Mesodermal cell (in vitro differentiated cells): ENCODE data around the gene TMC2.
A peak's percentile ranks its signal among the peaks of the same experiment; 100 is the strongest.
"Not testable (repeated sequence)": the region's sequence is repeated elsewhere in the genome, so short reads cannot be mapped to it uniquely, and the experiment has no call there.

Experiments
- H3K27ac ChIP-seq: 2 replicates; pipeline ENCODE4 v1.7.0; 2013; ENCODE audit warnings: mild to moderate bottlenecking, low read depth, low read length, moderate library complexity; ENCODE audit not compliant: severe bottlenecking
- H3K36me3 ChIP-seq: 2 replicates; pipeline ENCODE4 v1.7.1; 2013; ENCODE audit warnings: mild to moderate bottlenecking, low read length, moderate library complexity; ENCODE audit not compliant: control insufficient read depth, insufficient read depth
- H3K4me1 ChIP-seq: one replicate; pipeline ENCODE4 v1.7.1; 2013; ENCODE audit warnings: mild to moderate bottlenecking, low read length; ENCODE audit not compliant: insufficient read depth, control insufficient read depth, poor library complexity, severe bottlenecking
- H3K4me3 ChIP-seq: 2 replicates; pipeline ENCODE4 v1.7.0; 2013; ENCODE audit warnings: low read length, control low read depth, mild to moderate bottlenecking; ENCODE audit not compliant: insufficient read depth, poor library complexity, severe bottlenecking; ENCODE audit errors: extremely low read depth
- H3K9me3 ChIP-seq: 2 replicates; pipeline ENCODE4 v1.7.1; 2013; ENCODE audit warnings: mild to moderate bottlenecking, low read length, moderate library complexity; ENCODE audit not compliant: control insufficient read depth
- WGBS, 2 experiments: methylation state at CpG; one replicate each; pipeline ENCODE4 v1.1.5; 2013; ENCODE audit warnings: missing lambda C conversion rate in 2 of 2; ENCODE audit not compliant: insufficient coverage in 2 of 2; 5-methylcytosine and 5-hydroxymethylcytosine counted together

Gene TMC2

GRCh38 chr20:2516399-2516798 lies 20.0 kb upstream of the TMC2 start:
- H3K4me3 ChIP-seq = no peak overlapping the region
- WGBS, 2 experiments = 69 to 86% methylated on average over 2 of the region's 2 CpGs
- no peak overlapping the region for H3K27ac ChIP-seq
- no peaks in the 10 kb centered on the region for H3K9me3 ChIP-seq
- H3K4me1 ChIP-seq = no peaks in the 10 kb centered on the region
- H3K36me3 ChIP-seq = no peaks in the 10 kb centered on the region

DNA sequence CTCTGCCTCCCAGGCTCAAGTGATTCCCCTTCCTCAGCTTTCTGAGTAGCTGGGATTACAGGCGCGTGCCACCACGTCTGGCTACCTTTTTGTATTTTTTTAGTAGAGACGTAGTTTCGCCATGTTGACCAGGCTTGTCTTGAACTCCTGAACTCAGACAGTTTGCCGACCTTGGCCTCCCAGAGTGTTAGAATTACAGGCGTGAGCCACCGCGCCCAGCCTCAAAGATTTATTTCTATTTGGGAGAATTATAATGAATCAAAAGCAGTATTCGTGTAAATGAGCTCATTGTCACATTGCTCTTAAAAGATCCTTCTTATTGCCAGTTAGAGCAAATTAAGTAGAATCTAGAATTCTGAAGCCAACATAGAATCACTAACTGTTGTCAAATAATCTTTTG lies 18.3 kb upstream of the TMC2 start:
- WGBS, 2 experiments = 87 to 93% methylated on average over 9 to 10 of the region's 10 CpGs
- Histone ChIP-seq H3K27ac (no peak overlapping the region), H3K36me3 (no peaks in the 10 kb centered on the region), H3K9me3 (no peaks in the 10 kb centered on the region), H3K4me1 (no peaks in the 10 kb centered on the region), H3K4me3 (no peak overlapping the region)

DNA sequence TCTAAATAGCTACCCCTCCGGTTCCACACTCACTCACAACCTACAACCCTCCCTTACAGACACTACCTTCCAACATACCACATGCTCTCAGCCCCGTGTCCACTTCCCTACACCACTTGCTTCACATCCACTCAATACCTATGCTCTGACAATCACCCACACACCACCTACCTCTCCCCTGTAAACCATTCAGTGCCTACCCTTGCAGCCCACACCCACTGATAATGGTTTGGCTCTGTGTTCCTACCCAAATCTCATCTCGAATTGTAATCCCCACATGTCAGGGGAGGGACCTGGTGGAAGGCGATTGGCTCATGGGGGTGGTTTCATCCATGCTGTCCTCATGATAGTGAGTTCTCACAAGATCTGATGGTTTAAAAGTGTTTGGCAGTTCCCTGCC lies 17.8 kb upstream of the TMC2 start:
- WGBS, 2 experiments = 86 to 91% methylated on average over 2 to 4 of the region's 4 CpGs
- H3K9me3 ChIP-seq = no peaks in the 10 kb centered on the region
- H3K4me1 ChIP-seq = no peaks in the 10 kb centered on the region
- H3K36me3 ChIP-seq = no peaks in the 10 kb centered on the region
- H3K27ac ChIP-seq = no peak overlapping the region
- no peak overlapping the region for H3K4me3 ChIP-seq

DNA sequence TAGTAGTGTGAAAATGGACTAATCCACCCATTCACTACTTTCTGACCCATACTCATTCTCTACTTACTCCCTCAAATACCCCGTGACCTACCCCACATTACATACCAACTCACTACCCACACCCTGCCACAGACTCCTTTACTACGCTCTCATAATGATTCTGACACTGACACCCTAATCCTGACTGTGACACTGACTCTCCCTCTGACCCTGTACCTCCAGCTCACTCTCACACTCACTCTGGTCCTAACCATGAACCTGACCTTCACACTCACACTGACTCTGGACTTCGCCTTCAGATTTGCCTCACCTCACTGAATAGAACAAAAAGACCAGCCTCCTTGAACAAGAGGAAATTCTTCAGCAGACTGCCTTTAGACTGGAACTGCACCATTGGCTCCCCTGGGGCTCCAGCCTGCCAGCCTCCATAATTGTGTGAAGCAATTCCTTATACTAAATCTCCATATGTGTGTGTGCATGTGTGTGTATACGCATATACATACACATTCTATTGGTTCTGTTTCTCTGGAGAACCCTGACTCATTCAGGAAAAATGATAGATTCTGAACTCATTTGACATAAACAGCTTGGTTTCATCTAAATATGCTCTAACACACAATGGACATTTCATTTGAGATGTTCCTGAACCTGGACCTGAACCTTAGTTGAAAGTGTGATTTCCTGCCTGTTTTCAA lies 17.1 kb upstream of the TMC2 start:
- no peaks in the 10 kb centered on the region for H3K36me3 ChIP-seq
- WGBS, 2 experiments = 97 to 100% methylated on average over 3 of the region's 4 CpGs
- H3K4me1 ChIP-seq = no peaks in the 10 kb centered on the region
- no peak overlapping the region for H3K27ac ChIP-seq
- no peaks in the 10 kb centered on the region for H3K9me3 ChIP-seq
- H3K4me3 ChIP-seq = no peak overlapping the region

DNA sequence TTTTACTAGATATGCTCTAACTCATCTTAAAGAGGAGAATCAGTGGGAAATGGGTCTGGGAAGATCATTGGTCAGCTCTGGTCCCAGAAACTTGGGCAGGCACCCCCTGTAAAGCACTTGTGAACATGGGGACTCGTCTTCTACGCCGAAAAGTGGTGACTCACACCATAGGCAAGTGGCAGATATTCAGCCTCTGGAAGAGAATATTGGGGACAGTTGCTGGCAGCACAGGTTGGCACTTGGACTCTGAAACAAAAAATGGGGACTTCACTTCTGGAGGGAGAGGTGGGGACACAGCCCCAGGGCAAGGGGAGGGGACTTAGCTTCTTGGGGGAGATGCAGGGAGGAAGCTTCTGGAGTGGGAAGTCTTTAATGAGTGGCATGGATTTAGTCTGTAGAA lies 15.8 kb upstream of the TMC2 start:
- Histone ChIP-seq H3K27ac (no peak overlapping the region), H3K36me3 (no peaks in the 10 kb centered on the region)
- WGBS, 2 experiments = 93 to 100% methylated on average over 1 to 3 of the region's 3 CpGs

GRCh38 chr20:2521369-2522305 lies 14.7 kb upstream of the TMC2 start:
- H3K27ac ChIP-seq = no peak overlapping the region
- no peaks in the 10 kb centered on the region for H3K36me3 ChIP-seq
- 28 to 48% methylated on average over 5 to 8 of the region's 10 CpGs for WGBS, 2 experiments
- no peaks in the 10 kb centered on the region for H3K4me1 ChIP-seq
- no peak overlapping the region for H3K4me3 ChIP-seq
- no peaks in the 10 kb centered on the region for H3K9me3 ChIP-seq

More for the DNA sequence above, 15.8 kb upstream of the TMC2 start:
- Histone ChIP-seq H3K4me1 (no peaks in the 10 kb centered on the region), H3K9me3 (no peaks in the 10 kb centered on the region), H3K4me3 (no peak overlapping the region)

DNA sequence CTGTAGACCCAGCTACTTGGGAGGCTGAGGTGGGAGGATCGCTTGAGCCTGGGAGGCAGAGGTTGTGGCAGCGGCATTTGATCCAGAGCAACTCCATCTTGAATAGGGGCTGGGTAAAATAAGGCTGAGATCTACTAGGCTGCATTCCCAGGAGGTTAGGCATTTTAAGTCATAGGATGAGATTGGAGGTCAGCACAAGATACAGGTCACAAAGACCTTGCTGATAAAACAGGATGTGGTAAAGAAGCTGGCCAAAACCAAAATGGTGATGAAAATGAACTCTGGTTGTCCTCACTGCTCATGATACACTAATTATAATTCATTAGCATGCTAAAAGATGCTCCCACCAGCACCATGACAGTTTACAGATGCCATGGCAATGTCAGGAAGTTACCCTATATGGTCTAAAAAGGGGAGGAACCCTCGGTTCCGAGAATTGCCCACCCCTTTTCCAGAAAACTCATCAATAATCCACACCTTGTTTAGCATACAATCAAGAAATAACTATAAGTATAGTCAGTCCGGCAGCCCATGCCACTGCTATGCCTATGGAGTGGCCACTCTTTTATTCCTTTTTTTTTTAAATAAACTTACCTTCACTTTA lies 13.4 kb upstream of the TMC2 start:
- 70 to 97% methylated on average over 3 to 4 of the region's 5 CpGs for WGBS, 2 experiments
- not testable (repeated sequence) for H3K9me3 ChIP-seq, H3K4me3 ChIP-seq, H3K27ac ChIP-seq, H3K4me1 ChIP-seq, H3K36me3 ChIP-seq

DNA sequence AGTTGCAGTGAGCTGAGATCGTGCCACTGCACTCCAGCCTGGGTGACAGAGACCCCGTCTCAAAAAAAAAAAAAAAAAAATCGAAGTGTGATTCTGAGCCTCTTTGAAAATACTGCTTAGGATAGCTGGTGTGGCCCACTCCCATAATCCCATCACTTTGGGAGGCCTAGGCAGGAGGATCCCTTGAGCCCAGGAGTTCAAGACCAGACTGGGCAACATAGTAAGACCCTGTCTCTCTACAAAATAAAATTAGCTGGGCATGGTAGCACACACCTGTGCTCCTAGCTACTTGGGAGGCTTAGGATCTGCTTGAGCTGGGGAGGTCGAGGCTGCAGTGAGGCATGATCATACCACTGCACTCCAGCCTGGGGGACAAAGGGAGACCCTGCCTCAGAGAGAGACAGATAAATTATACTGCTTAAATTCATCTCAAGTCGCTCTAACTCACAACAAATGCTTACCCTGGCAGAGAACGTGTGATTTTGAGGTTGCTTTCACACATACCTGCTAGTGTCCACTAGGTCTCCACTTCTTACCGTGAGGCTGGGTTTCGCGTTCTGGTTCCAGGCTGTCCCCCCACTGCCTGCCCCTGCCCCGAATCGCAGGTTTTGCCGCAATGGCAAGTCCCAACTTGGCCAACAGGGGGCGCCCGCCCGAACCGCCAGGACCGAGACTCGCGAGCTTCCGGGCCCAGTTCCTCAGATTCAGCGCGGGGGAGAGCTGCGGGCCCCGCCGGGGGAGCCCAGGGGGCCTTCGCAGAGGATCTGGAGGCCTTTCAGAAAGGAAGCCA lies 12.3 kb upstream of the TMC2 start:
- H3K9me3 ChIP-seq = no peaks in the 10 kb centered on the region
- H3K27ac ChIP-seq = no peak overlapping the region
- peak overlapping the region; percentile 67 for H3K4me3 ChIP-seq
- no peaks in the 10 kb centered on the region for H3K4me1 ChIP-seq
- 4 to 9% methylated on average over 21 to 23 of the region's 26 CpGs for WGBS, 2 experiments
- no peaks in the 10 kb centered on the region for H3K36me3 ChIP-seq

- no peak overlapping the region for H3K27ac ChIP-seq
- no peaks in the 10 kb centered on the region for H3K9me3 ChIP-seq
- no peaks in the 10 kb centered on the region for H3K4me1 ChIP-seq
- H3K4me3 ChIP-seq = peak overlapping the region; percentile 67
- no peaks in the 10 kb centered on the region for H3K36me3 ChIP-seq
- WGBS, 2 experiments = 2% methylated on average over 53 to 60 of the region's 64 CpGs
These were observed 11.5 kb upstream of the TMC2 start for GRCh38 chr20:2524709-2525506.

- H3K27ac ChIP-seq = not testable (repeated sequence)
- 88 to 100% methylated on average over 1 to 5 of the region's 5 CpGs for WGBS, 2 experiments
These were observed 10.2 kb upstream of the TMC2 start for GRCh38 chr20:2526218-2526583.

More at GRCh38 chr20:2526218-2526583, 10.2 kb upstream of the TMC2 start:
- not testable (repeated sequence) for H3K4me3 ChIP-seq, H3K9me3 ChIP-seq, H3K4me1 ChIP-seq, H3K36me3 ChIP-seq
